HL-60 (cell line): ENCODE data around the gene STXBP1.

Experiments
- DNase-seq, 2 experiments: peaks; one replicate each; pipeline ENCODE4 v3.0.0-alpha.2; 2010 to 2020; ENCODE audit warnings: low read depth in 1 of 2, low spot score in 1 of 2
- H3K27ac ChIP-seq: fragments of 250-450 bp; sonication (Bioruptor Pico); replicated peaks from 2 replicates; pipeline ENCODE4 v1.5.1; 2020; ENCODE audit warnings: mild to moderate bottlenecking, moderate library complexity
- H3K27me3 ChIP-seq: fragments of 250-450 bp; sonication (Bioruptor Pico); 2 replicates; pipeline ENCODE4 v1.5.1; 2021; ENCODE audit warnings: mild to moderate bottlenecking, moderate library complexity; ENCODE audit not compliant: insufficient read depth, poor library complexity, severe bottlenecking
- H3K4me3 ChIP-seq: replicated peaks from 2 replicates; pipeline ENCODE4 v1.5.1; 2011; ENCODE audit warnings: mild to moderate bottlenecking, control low read depth, low read length; ENCODE audit not compliant: insufficient read depth
- CTCF ChIP-seq: IDR thresholded peaks from one replicate; pipeline ENCODE4 v1.5.1; 2011; ENCODE audit warnings: low read length, control low read depth, inconsistent platforms; ENCODE audit not compliant: insufficient read depth
- GABPA ChIP-seq: IDR thresholded peaks from 2 replicates; pipeline ENCODE4 v1.6.1; 2012; ENCODE audit warnings: low read depth
- POLR2AphosphoS5 ChIP-seq: IDR thresholded peaks from 2 replicates; pipeline ENCODE4 v1.6.1; 2012; ENCODE audit warnings: low read depth
- REST ChIP-seq: IDR thresholded peaks from 2 replicates; pipeline ENCODE4 v1.6.1; 2012; ENCODE audit warnings: low read depth; ENCODE audit not compliant: insufficient replicate concordance
- SPI1 ChIP-seq: IDR thresholded peaks from 2 replicates; pipeline ENCODE4 v1.6.1; 2012; ENCODE audit warnings: low read depth, mild to moderate bottlenecking, borderline replicate concordance

STXBP1 gene

GRCh38 chr9:127698386-127698785, 86.3 kb downstream of the STXBP1 start:
- Histone ChIP-seq H3K4me3 (no peak overlapping the region), H3K27me3 (no peaks in the 10 kb centered on the region), H3K27ac (no peak overlapping the region)
- TF ChIP-seq REST (no peak), POLR2AphosphoS5 (no peak), GABPA (no peak), SPI1 (no peak), CTCF (no peak)
- DNase-seq: no peak

GRCh38 chr9:127698985-127699670, 87.1 kb downstream of the STXBP1 start:
- TF ChIP-seq POLR2AphosphoS5: no peak
- TF ChIP-seq REST: no peak
- TF ChIP-seq CTCF: no peak
- no peak for TF ChIP-seq GABPA
- no peak for TF ChIP-seq SPI1
- DNase-seq: no peak
- Histone ChIP-seq H3K27me3 (no peaks in the 10 kb centered on the region), H3K27ac (no peak overlapping the region), H3K4me3 (no peak overlapping the region)

DNA sequence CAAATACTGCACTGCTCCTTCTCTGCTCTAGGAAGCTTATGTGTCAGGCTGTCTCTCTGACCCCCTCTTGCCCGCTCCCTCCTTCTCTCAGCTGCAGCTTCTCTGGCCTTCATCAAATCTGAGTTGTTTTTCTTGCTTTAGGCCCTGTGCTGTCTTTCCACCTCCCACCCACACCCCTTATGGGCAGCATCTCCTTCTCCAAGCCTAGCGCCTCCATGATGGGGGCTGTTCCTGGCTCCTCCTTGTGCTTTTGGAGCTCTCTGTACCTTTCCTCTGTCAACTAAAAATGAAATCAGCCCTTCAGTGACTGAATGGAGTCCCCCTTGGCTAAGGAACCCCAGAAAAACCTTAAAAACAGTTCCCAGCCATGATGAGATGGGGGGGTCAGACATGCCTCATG, 88.1 kb downstream of the STXBP1 start:
- H3K27ac ChIP-seq: no peak overlapping the region
- TF ChIP-seq CTCF: no peak
- no peak for TF ChIP-seq POLR2AphosphoS5
- no peak for TF ChIP-seq GABPA
- TF ChIP-seq REST: no peak
- no peak for TF ChIP-seq SPI1
- no peak for DNase-seq
- no peak overlapping the region for H3K4me3 ChIP-seq
- no peaks in the 10 kb centered on the region for H3K27me3 ChIP-seq
